GM08714 (cell line): ENCODE results near the gene TTF1.

Source experiments
- H3K4me3 ChIP-seq: fragments of 200-500 bp; sonication (Bioruptor generic); 2 replicates; pipeline ENCODE4 v1.5.1; 2014; ENCODE audit warnings: mild to moderate bottlenecking, low read length, inconsistent platforms
- ZNF274 ChIP-seq: IDR thresholded peaks from 2 replicates; pipeline ENCODE4 v1.6.1; 2012; ENCODE audit warnings: mild to moderate bottlenecking, low read depth, low read length

TTF1 gene

GRCh38 chr9:132365986-132366385 is 40.7 kb downstream of the TTF1 start:
- H3K4me3 ChIP-seq, result no peak overlapping the region
- no peak for TF ChIP-seq ZNF274

- no peak for TF ChIP-seq ZNF274
- no peak overlapping the region for H3K4me3 ChIP-seq
Observed at GRCh38 chr9:132364068-132364467, 42.6 kb downstream of the TTF1 start.

GRCh38 chr9:132357764-132358163 is 48.9 kb downstream of the TTF1 start:
- TF ChIP-seq ZNF274, result no peak
- no peak overlapping the region for H3K4me3 ChIP-seq

- no peak for TF ChIP-seq ZNF274
- H3K4me3 ChIP-seq, result no peak overlapping the region
Observed at GRCh38 chr9:132356324-132356924, 50.2 kb downstream of the TTF1 start.

- no peak for TF ChIP-seq ZNF274
- peak within 1 kb of the TSS; percentile 86 for H3K4me3 ChIP-seq
Observed at GRCh38 chr9:132354637-132355355, 51.8 kb downstream of the TTF1 start, which contains the start of gene SETX. SETX (minus strand) TSS chr9:132354986; CDS start chr9:132349428, 5,558 bp downstream.

GRCh38 chr9:132351404-132352045 is 55.1 kb downstream of the TTF1 start:
- H3K4me3 ChIP-seq, result peak overlapping the region; percentile 86; the same call in 1 of the 2 replicates
- no peak for TF ChIP-seq ZNF274

- peak overlapping the region; percentile 25; the same call in 1 of the 2 replicates for H3K4me3 ChIP-seq
- TF ChIP-seq ZNF274, result no peak
Observed at GRCh38 chr9:132350861-132351315, 55.8 kb downstream of the TTF1 start.

- no peak overlapping the region for H3K4me3 ChIP-seq
- no peak for TF ChIP-seq ZNF274
Observed at GRCh38 chr9:132348676-132349075, 58.0 kb downstream of the TTF1 start.

GRCh38 chr9:132346177-132346576 is 60.5 kb downstream of the TTF1 start:
- TF ChIP-seq ZNF274, result no peak
- no peak overlapping the region for H3K4me3 ChIP-seq

- TF ChIP-seq ZNF274, result no peak
- no peak overlapping the region for H3K4me3 ChIP-seq
Observed at GRCh38 chr9:132341177-132341840, 65.3 kb downstream of the TTF1 start.

- TF ChIP-seq ZNF274, result no peak
- no peak overlapping the region for H3K4me3 ChIP-seq
Observed at GRCh38 chr9:132334364-132334763, 72.3 kb downstream of the TTF1 start.

GRCh38 chr9:132333556-132333955 is 73.1 kb downstream of the TTF1 start:
- TF ChIP-seq ZNF274, result no peak
- H3K4me3 ChIP-seq, result no peak overlapping the region

GRCh38 chr9:132328580-132328979 is 78.1 kb downstream of the TTF1 start:
- no peak for TF ChIP-seq ZNF274
- H3K4me3 ChIP-seq, result no peak overlapping the region

GRCh38 chr9:132327537-132327936 is 79.1 kb downstream of the TTF1 start:
- no peak for TF ChIP-seq ZNF274
- H3K4me3 ChIP-seq, result no peak overlapping the region
